ENCODE results near the gene WDR37.

DNA sequence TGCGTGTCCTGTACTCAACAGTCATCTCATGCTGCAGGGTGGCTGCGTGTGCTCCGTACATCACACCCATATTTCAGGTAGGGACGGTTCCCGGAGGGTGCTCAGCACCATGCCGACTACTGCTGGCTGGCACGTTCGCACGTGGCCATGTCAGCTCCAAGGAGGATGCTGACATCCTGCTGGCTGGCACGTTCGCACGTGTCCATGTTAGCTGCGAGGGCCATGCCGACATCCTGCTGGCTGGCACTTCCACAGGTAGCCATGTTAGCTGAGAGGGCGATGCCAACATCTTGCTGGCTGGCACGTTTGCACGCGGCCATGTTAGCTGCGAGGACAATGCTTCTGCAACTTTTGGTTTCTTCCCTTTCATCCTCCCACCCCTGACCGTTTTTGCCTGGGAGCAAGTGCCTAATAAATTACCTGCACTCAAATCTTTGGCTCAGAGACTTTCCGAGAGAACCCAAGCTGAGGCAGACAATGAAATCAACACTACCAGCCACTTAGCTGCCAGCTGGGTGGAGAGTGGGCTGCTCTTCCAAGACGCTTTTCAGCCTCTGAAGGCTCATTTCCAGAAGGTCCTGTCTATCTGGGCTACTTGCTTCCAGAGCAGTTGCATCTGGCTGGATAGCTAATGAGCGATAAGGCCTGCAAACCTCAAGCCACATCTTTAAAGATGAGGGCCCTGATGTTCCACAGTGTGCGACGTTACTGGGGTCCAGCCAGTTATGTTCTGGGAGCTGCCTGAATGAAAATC lies 104.6 kb downstream of the WDR37 start:
- TF ChIP-seq, protein P1, sequence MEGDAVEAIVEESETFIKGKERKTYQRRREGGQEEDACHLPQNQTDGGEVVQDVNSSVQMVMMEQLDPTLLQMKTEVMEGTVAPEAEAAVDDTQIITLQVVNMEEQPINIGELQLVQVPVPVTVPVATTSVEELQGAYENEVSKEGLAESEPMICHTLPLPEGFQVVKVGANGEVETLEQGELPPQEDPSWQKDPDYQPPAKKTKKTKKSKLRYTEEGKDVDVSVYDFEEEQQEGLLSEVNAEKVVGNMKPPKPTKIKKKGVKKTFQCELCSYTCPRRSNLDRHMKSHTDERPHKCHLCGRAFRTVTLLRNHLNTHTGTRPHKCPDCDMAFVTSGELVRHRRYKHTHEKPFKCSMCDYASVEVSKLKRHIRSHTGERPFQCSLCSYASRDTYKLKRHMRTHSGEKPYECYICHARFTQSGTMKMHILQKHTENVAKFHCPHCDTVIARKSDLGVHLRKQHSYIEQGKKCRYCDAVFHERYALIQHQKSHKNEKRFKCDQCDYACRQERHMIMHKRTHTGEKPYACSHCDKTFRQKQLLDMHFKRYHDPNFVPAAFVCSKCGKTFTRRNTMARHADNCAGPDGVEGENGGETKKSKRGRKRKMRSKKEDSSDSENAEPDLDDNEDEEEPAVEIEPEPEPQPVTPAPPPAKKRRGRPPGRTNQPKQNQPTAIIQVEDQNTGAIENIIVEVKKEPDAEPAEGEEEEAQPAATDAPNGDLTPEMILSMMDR (IDR thresholded peaks at IDR 0.05 in 8 of 11, conservative IDR thresholded peaks at IDR 0.05 in 3 of 11), result no peak
- TF ChIP-seq POLR2A (IDR thresholded peaks at IDR 0.05), result no peak
